ENCODE data around the gene TMEM60.
A peak's percentile ranks its signal among the peaks of the same experiment; 100 is the strongest.

TMEM60 gene

GRCh38 chr7:77766801-77767605 lies 31.2 kb downstream of the TMEM60 start:
- DNase-seq: no peak

DNA sequence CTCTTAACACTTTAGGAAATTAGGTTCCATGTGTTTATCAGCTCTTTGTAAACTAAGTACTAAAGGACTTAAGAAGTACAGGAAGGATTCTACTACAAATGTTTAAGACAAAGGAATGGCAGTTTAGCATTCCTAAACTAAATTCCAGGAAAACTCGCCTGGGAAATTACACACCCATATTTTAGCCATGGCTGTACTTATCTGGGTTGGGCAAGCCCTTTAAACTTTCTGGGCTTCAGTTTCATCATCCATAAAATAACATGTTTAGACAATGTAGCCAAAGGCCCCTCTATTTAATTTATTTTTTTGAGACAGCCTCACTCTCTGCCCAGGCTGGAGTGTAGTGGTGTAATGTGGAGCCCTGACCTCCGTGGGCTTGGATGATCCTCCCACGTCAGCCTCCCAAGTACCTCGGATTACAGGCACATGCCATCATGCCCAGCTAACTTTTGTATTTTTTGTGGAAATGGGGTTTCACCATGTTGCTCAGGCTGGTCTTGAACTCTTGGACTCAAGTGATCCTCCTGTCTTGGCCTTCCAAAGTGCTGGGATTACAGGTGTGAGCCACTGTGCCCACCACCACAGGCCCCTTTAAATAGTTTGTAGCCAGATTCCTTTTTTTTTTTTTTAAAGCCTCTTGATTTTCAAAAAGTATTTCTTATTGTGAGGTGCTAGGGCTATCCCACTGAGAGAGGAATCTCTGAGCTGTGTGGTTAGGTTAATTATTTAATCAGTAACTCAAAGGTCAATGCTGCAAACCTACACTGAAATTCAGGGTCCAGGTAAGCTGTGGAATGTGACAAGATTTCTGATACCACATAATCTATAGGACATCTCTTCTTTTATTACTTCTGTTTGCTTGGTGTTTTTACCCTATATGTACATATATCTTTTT lies 32.1 kb downstream of the TMEM60 start:
- DNase-seq: no peak

GRCh38 chr7:77765481-77765880 lies 32.8 kb downstream of the TMEM60 start:
- no peak for DNase-seq

DNA sequence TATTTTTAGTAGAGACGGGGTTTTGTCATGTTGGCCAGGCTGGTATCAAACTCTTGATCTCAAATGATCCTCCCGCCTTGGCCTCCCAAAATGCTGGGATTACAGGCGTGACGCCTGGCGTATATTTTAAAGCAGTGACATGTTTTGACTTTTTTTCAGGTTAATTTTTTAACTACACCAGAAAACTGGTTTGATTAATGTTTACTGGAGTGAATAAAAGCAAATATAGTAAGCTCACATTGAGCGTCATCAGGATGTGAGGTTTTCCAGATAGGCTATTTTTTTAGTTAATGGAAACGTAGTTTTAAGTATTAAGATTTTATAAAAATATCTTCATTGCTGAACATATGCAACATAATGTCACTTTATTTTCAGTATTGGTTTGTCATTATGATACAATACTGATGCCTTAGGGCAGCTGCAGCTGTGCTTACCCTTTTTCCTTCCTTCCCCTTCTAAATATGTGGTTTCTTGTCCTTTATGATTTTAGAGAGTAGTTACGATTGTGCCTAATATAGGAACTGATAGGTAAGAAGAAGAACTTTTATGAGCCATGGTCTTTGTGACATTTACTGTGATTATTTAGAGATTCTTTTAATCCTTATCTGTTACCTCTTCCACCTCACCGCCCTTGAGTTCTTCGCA lies 37.3 kb downstream of the TMEM60 start:
- DNase-seq: no peak

DNA sequence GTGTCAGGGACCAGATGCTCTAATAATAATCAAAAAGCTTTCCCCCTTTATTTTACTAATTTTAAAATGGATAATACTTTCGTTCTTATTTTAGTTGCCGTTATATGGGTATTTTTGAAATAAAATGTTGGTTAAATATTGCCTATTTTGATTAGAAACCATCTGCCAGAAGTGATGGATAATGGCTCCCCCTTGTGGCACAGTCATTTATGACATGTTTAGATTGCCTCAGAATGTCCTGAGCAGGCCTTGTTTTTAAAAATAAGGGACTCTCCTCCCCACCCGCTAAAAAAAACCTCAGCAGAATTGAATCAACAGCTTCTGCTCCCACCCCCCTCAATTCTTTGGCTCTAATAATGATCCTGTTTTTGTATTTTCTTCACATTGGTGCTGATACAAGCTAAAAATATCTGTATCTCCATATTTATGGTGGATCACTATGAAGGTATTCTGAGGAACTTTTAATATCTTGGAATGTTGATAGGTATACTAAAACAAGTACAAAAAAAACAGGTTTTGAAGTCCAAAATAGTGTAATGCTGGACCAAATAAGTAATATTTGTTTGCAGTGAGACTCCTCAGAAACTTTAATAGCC lies 38.8 kb downstream of the TMEM60 start:
- DNase-seq: peak; percentile 28

DNA sequence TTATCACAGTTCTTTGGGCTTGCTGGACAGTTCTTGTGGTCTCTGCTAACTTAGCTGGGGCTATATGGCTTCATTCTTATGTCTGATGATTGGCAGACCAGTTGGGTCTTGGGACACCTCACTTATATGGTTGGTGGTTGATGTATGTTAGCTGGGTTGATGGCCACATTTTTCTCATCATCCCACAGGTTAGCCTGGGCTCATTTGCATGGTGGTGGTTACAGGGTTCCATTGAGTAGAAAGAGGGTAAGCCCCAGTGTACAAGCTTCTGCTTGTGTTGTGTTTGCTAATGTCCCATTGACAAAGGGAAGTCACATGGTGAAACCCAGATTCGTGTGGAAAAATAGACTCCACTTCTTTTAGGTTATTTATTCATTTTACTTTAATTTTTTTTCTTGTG lies 40.6 kb downstream of the TMEM60 start:
- no peak for DNase-seq

DNA sequence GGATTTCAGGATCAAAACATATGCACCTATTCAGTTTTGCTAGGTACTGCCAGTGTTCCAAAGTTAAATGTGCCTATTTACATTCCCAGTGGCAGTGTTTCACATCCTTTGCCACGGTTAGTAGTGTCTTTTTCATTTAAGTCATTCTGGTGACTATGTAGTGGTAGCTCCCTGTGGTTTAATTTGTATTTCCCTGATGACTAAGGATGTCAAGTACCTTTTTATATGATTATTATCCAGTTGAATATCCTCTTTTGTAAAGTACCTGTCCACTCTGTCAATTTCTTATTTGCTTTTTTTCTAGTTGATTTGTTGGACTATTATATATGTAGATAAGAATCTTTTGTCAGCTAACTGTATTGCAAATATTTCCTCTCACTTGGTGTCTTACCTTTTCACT lies 45.1 kb downstream of the TMEM60 start:
- DNase-seq: no peak

- no peak for DNase-seq
Measured at GRCh38 chr7:77752016-77752415, 46.2 kb downstream of the TMEM60 start.

DNA sequence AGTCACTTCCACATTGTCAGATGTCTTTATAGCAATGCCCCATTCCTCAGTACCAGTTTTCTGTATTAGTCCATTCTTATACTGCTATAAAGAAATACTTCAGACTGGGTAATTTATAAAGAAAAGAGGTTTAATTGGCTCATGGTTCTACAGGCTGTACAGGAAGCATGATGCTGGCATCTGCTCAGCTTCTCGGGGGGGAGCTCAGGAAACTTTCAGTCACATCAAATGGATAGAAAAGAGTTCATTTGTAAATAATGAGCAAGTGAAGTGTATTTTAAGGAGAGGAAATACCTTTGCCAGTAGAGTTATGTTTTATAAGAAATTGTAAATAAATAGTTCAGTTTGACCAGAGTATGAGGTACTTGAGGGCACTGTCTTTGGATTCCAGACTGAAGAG lies 50.5 kb downstream of the TMEM60 start:
- DNase-seq: no peak

- DNase-seq: no peak
Measured at GRCh38 chr7:77747178-77747577, 51.1 kb downstream of the TMEM60 start.

- no peak for DNase-seq
Measured at GRCh38 chr7:77746824-77747165, 51.4 kb downstream of the TMEM60 start.

DNA sequence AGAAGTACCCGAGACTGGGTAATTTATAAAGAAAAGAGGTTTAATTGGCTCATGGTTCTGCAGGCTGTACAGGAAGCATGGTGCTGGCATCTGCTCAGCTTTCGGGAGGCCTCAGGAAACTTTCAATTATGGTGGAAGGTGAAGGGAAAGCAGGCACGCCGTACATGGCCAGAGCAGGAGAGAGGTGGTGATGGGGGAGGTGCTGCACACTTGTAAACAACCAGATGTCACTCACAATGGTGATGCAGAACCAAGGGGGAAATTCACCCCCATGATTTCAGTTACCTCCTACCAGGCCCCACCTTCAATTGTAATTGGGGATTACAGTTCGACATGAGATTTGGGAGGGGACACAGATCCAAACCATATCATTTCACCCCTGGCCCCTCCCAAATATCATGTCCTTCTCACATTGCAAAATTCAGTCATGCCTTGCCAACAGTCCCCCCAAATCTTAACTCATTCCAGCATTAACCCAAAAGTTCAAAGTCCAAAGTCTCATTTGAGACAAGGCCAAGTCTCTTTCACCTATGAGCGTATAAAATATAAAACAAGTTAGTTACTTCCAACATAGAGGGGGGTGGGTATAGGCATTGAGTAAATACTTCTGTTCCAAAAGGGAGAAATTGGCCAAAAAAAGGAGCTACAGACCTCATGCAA lies 51.9 kb downstream of the TMEM60 start:
- no peak for DNase-seq

DNA sequence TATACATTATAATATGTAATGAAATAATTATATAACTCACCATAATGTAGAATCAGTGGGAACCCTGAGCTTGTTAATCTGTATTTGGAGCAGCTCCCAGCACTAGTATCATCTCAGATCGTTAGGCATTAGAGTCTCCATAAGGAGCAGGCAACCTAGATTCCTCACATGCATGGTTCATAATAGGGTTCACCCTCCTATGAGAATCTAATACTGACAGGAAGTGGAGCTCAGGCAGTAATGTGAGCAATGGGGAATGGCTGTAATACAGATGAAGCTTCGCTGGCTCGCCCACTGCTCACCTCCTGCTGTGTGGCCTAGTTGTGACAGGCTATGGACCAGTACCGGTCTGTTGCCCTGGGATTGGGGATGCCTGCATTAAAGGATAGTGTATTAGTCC lies 52.5 kb downstream of the TMEM60 start:
- DNase-seq: no peak
